Effector memory CD8-positive, alpha-beta T cell (primary cell): ENCODE data around the gene POMP.

ENCODE experiments used
- ATAC-seq: fragments of 150-1000 bp; cut with Tn5 transposase; replicated peaks from 2 replicates; pipeline ENCODE4 v1.10.0; 2021; ENCODE audit warnings: mild to moderate bottlenecking, moderate library complexity
- DNase-seq, 3 experiments: peaks; one replicate each; pipeline ENCODE4 v3.0.0; 2021
- H3K27ac Mint-ChIP-seq, 2 donors: one replicate each; pipeline ENCODE4 v1.8.0; 2022; ENCODE audit warnings: mild to moderate bottlenecking in 2 of 2, mixed read lengths in 2 of 2, moderate library complexity in 2 of 2
- H3K27me3 Mint-ChIP-seq, 2 donors: one replicate each; pipeline ENCODE4 v1.8.0; 2022; ENCODE audit warnings: mixed read lengths in 2 of 2
- H3K36me3 Mint-ChIP-seq: one replicate; pipeline ENCODE4 v1.8.0; 2022; ENCODE audit warnings: mild to moderate bottlenecking, moderate library complexity, mixed read lengths; ENCODE audit not compliant: insufficient read depth
- H3K4me1 Mint-ChIP-seq, 2 donors: one replicate each; pipeline ENCODE4 v1.8.0; 2022; ENCODE audit warnings: low read depth in 2 of 2, mixed read lengths in 2 of 2
- H3K4me3 Mint-ChIP-seq, 2 donors: one replicate each; pipeline ENCODE4 v1.8.0; 2022; ENCODE audit warnings: mild to moderate bottlenecking in 2 of 2, mixed read lengths in 2 of 2, moderate library complexity in 2 of 2
- H3K9me3 Mint-ChIP-seq, 2 donors: one replicate each; pipeline ENCODE4 v1.8.0; 2022; ENCODE audit warnings: mixed read lengths in 2 of 2

The POMP gene

DNA sequence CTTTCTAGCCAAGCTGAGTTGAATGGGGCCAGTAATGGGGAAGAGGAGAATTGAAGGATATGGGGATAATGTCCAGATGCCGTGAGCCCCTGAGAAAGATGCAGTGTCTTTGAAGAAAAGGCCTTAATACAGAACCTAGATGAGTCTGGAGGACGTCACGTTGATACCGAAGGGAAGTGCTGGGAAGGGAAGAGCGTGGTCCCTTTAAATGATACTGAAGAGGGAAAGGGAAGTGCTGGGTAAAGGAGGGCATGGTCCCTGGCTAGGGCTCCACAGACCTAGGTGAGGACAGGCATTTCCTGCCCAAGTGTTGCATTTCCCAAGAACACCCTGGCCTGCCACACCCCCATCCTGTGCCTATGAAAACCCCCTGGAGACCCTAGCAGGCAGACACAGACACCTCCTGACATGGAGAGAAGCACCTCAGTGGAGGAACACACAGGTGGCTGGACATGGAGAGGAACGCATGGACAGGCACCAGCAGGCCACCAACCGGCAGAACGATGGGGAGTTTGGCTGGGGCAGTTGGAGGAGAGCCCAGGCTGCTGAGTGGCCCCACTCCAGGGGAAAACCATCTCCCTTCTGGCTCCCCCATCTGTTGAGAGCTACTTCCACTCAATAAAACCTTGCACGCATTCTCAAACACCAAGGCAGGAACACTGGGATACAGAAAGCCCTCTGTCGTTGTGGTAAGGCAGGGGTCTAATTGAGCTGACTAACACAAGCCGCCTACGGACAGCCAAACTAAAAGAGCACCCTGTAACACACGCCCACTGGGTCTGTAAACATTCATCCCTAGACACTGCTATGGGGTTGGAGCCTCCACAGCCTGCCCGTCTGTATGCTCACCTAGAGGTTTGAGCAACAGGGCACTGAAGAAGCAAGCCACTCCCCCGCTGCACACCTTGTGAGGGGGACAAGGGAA is 34.9 kb upstream of the POMP start:
- peaks cover 0 to 11% of the 10 kb centered on the region in 2 donors for H3K27me3 Mint-ChIP-seq
- no peak overlapping the region for H3K4me3 Mint-ChIP-seq
- peak overlapping the region in 1 of 2 donors; percentile 11 for H3K27ac Mint-ChIP-seq
- H3K36me3 Mint-ChIP-seq, result no peaks in the 10 kb centered on the region
- H3K9me3 Mint-ChIP-seq, result no peaks in the 10 kb centered on the region
- no peak for ATAC-seq
- peaks cover 0 to 2% of the 10 kb centered on the region in 2 donors for H3K4me1 Mint-ChIP-seq
- DNase-seq, result no peak

DNA sequence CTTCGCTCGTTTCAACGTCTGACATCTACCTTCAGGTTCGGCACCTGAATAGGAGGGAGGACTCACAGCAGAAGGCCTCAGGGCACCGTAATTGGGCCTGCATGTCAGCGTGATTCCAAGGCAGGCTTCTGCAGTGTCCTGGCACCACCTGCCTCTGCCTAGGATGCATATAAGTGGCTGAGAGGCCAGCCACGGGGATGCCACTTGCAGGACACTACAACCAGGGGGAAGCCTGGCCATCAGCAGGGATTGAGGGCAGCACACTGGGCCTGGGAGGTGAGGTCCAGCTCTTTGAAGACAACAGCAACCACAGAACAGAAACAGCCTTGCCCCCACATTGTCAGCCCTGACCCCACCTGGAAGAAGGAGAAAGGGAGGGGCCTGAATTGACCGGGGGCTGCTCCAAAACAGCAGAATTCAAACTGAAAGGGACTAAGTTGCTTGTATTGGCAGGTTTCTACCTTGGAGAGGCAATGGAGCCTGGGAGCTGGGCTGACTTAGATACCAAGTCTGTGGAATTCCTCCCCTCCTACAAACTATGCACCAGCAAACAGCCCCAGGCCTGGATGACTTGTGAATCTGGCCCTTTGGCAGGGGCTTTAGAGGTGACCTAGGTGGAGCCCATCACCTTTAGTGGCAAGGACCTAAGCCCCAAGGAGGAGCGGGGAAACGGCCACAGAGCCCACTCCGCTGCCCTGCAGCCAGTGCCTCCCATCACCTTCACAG is 34.1 kb upstream of the POMP start:
- DNase-seq (no peak), ATAC-seq (no peak)
- H3K27ac Mint-ChIP-seq, result no peak overlapping the region
- no peak overlapping the region for H3K4me3 Mint-ChIP-seq
- peaks cover 0 to 2% of the 10 kb centered on the region in 2 donors for H3K4me1 Mint-ChIP-seq
- peaks cover 0 to 13% of the 10 kb centered on the region in 2 donors for H3K27me3 Mint-ChIP-seq
- H3K36me3 Mint-ChIP-seq, result no peaks in the 10 kb centered on the region
- H3K9me3 Mint-ChIP-seq, result no peaks in the 10 kb centered on the region

DNA sequence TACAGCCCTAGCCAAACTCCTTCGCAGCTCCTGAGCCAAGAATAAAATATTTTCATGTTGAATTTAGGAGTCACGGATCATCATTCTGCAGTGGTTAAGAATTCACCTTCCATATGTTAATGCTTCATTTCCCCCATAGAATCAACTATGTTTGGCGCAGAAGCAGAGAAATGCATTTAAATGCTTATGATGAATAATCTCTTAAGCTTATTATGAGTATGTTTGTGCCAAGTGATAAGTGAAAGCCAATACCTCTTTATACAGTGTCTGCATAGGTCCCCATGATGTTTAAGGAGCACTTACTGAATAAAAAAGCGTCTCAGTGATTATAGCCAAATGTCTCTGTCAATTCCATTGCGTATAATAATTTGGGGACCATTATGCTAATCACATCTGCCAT is 32.7 kb upstream of the POMP start:
- Mint-ChIP-seq H3K36me3 (no peaks in the 10 kb centered on the region), H3K27me3 (peaks cover 0 to 23% of the 10 kb centered on the region in 2 donors), H3K4me3 (no peak overlapping the region), H3K4me1 (peaks cover 0 to 2% of the 10 kb centered on the region in 2 donors), H3K27ac (no peak overlapping the region), H3K9me3 (no peaks in the 10 kb centered on the region)
- DNase-seq, result no peak
- no peak for ATAC-seq

DNA sequence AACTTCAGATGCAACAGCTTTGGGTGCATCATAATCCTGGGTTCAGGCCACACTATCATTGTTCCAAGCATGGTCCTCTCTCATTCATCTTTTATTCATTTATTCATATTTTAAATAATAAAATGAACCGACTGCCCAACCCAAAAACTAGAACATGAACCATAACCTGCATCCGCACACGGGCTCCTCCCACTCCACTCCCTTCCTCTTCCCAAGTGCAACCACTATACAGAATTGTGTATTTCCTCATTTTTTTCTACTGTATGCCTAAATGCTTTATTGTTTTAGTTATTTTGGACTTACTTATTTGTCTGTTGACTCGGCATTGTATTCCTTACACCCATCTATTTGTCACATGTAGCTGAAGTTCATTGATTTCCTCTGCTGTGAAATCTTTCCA is 30.7 kb upstream of the POMP start:
- H3K36me3 Mint-ChIP-seq, result no peaks in the 10 kb centered on the region
- ATAC-seq, result no peak
- H3K4me1 Mint-ChIP-seq, result no peaks in the 10 kb centered on the region
- H3K27ac Mint-ChIP-seq, result no peak overlapping the region
- no peak for DNase-seq
- H3K9me3 Mint-ChIP-seq, result no peaks in the 10 kb centered on the region
- no peak overlapping the region for H3K4me3 Mint-ChIP-seq
- H3K27me3 Mint-ChIP-seq, result peaks cover 7 to 31% of the 10 kb centered on the region in 2 donors

DNA sequence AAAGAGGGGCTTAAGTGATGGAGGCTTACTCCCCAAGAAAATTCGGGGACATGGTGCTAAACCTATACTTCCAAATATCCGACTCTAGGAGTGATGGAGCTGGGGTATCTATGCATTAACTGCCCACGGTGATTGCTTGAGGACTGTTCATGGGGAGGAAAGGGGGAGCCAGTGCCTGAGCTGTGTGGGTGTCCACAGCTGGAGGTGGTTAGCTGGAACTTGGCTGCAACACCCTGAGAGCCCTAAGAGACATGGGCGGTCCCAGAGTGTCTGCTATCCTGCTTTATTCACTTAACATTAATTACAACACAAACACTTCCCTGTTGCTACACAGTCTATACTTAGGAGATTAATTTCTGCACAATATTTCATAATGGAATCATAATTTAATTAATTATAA is 28.1 kb upstream of the POMP start:
- Mint-ChIP-seq H3K36me3 (no peaks in the 10 kb centered on the region), H3K9me3 (no peaks in the 10 kb centered on the region), H3K4me1 (no peaks in the 10 kb centered on the region), H3K4me3 (no peak overlapping the region), H3K27ac (no peak overlapping the region), H3K27me3 (peaks cover 13 to 39% of the 10 kb centered on the region in 2 donors)
- no peak for ATAC-seq
- no peak for DNase-seq

DNA sequence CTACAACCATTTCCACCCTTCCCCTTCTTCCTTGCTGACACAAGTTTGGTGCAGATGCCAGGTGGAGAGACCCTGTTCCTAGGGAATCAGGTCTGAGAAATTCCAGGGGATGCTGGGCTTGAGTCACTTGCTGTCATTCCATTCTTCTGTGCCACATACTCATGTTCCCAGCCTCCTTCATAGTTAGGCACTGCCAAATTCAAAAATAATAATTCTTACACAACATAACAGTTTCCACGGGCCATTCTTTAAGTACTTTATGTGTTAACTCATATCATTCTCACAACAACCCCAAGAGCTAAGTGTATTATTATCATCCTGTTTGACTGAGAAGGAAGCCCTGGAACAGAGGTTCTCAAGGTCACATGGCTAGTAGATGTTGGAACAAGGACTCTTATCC is 27.1 kb upstream of the POMP start:
- Mint-ChIP-seq H3K4me1 (peaks cover 3% of the 10 kb centered on the region in 2 donors), H3K4me3 (no peak overlapping the region)

DNA sequence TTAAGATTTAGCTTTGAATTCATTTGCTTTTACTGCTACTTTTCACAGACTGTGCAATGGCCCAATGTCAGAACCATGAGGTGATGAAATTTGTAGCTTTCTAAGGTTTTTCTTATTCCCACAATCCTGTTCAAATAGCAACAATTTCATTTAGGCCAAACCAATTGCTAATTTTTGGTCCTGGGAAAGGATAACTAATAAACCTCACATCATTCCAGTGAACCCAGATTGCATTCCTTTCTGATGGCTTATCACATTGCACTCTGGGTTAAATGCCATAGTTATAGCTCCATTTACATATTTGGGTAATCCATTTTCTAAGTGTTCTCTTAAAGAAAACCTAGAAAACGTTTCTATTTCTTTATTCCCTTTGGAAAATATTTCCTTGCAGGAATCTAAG is 22.9 kb upstream of the POMP start:
- Mint-ChIP-seq H3K27ac (no peak overlapping the region), H3K27me3 (peaks cover 40 to 51% of the 10 kb centered on the region in 2 donors), H3K4me1 (peaks cover 3 to 4% of the 10 kb centered on the region in 2 donors), H3K4me3 (no peak overlapping the region), H3K36me3 (no peaks in the 10 kb centered on the region), H3K9me3 (no peaks in the 10 kb centered on the region)
- ATAC-seq, result no peak
- DNase-seq, result no peak

More for the DNA sequence above, 27.1 kb upstream of the POMP start:
- Mint-ChIP-seq H3K9me3 (no peaks in the 10 kb centered on the region), H3K27me3 (peaks cover 17 to 44% of the 10 kb centered on the region in 2 donors), H3K27ac (no peak overlapping the region), H3K36me3 (no peaks in the 10 kb centered on the region)
- no peak for ATAC-seq
- DNase-seq, result no peak

DNA sequence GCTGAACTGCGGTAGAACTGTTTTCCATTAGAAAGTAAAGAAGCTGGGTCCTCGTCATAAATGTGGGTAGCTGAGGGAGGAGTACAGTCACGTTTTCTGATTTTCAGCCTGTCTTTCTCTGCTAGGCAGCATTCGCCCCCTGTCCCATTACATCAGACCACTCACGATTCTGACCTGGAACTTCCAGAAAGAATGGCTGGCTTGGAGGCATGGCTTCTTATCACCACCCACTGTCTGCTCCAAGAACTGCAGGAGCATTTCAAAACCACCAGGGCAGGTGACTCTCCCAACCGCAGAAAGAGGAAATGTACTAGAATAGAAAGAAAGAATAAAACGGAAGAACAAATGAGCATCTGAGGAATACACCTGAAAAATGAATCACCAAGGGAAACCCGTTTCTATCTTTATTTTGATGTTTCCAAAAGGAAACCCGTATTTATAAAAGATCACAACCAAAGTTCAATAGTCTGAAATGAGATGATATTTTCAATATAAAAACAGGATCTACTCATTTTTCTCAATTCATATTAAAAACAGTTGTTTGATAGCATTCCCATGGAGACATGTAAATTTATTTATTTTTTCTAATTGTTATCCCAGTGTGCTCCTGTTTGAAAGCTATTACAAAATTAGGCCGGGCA is 22.1 kb upstream of the POMP start:
- no peaks in the 10 kb centered on the region for H3K36me3 Mint-ChIP-seq
- H3K4me3 Mint-ChIP-seq, result no peak overlapping the region
- H3K9me3 Mint-ChIP-seq, result no peaks in the 10 kb centered on the region
- peaks cover 47 to 54% of the 10 kb centered on the region in 2 donors for H3K27me3 Mint-ChIP-seq
- no peak overlapping the region for H3K27ac Mint-ChIP-seq
- peaks cover 3 to 4% of the 10 kb centered on the region in 2 donors for H3K4me1 Mint-ChIP-seq
- ATAC-seq (peak; percentile 60), DNase-seq (peak; percentile 3 to 9 (median 8))

DNA sequence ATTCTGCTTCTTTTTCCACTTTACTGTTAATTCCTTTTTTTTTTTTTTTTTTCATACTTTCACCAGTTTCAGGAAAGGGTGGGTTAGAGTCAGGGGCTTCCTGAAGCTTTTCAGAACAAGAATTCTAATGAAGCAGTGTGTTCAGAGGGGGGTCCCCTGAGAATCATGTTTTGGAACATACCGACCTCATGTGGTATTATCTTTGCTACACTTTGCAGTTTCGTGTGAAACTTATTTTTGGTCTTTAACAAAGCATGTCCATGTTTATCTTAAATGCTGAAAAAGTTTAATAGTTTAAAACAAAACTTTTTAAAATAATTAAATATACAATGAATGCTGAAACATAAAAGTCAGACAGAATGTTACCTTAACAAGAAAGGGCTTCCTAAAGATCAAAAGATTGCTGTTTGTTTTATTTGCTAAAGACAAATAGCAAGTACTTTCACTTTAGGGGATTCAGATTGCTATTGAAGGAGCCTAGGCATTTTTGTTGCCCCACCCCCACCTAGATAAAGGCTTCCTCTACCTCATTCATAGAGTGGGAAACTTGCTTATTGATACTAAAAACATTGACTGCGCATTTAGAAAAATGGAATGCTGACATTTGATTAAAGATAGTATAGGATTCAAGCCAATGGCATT is 21.1 kb upstream of the POMP start:
- Mint-ChIP-seq H3K27ac (no peak overlapping the region), H3K4me1 (peaks cover 3 to 4% of the 10 kb centered on the region in 2 donors), H3K27me3 (peaks cover 44 to 51% of the 10 kb centered on the region in 2 donors), H3K9me3 (no peaks in the 10 kb centered on the region), H3K36me3 (no peaks in the 10 kb centered on the region), H3K4me3 (no peak overlapping the region)
- no peak for DNase-seq
- ATAC-seq, result no peak

DNA sequence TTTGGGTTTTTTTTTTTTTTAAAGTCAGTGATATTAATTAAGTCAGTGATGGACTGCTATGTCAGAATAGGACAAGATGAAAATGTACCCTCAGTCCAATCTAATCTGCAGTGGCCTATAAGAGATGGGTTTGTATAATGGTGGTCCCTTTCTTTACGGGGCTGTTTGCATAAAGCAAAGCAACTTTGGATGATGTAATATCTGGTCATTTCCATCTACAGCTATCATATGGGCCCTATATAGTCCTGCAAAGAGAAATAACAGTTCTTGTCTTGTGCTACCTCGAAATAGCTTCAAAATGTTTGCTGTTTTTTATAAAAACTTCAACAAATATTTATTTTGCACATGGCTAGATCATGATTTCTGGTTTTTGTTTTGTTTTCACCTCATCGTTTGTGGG is 20.2 kb upstream of the POMP start:
- Mint-ChIP-seq H3K27me3 (peaks cover 40 to 48% of the 10 kb centered on the region in 2 donors), H3K9me3 (no peaks in the 10 kb centered on the region), H3K4me3 (no peak overlapping the region), H3K27ac (no peak overlapping the region), H3K36me3 (no peaks in the 10 kb centered on the region), H3K4me1 (peaks cover 3 to 4% of the 10 kb centered on the region in 2 donors)
- ATAC-seq, result no peak
- DNase-seq, result no peak

DNA sequence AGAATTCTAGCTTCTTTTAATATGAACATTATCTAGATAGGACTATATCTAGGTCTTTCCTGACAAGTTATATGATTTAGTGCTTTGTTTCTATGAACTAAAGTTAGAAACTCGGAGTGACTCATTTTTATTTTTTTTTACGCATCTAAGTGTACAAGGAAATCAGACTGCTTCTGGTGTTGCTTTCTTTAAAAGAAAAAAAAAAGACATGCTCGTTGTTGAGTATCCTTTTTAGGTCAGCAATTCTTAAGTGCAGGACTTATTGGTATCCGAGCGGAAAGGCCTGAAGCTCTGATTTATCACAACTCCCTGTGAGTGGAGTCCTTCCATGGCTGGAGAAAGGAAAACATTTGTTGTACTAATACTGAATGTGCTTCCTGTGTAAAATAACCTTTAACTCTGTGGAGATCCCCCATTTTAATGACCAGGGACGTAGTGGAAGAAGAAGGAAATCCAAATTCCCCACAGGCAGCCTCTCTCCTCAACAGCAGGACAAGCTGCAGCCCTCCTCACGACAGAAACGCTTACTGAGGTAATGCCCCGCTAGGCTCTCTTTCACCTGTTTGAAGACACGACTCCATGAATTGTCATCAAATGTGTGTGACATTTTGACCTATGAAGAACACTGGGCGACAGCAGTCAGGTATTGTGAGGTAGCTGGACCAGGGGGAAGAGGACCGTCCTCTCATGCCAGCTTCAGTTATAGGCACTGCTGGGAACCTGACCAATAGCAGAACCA is 17.9 kb upstream of the POMP start:
- Mint-ChIP-seq H3K4me3 (no peak overlapping the region), H3K4me1 (peaks cover 3 to 4% of the 10 kb centered on the region in 2 donors), H3K9me3 (no peaks in the 10 kb centered on the region), H3K27ac (no peak overlapping the region), H3K36me3 (no peaks in the 10 kb centered on the region), H3K27me3 (peaks cover 34 to 40% of the 10 kb centered on the region in 2 donors)
- ATAC-seq (no peak), DNase-seq (no peak)

DNA sequence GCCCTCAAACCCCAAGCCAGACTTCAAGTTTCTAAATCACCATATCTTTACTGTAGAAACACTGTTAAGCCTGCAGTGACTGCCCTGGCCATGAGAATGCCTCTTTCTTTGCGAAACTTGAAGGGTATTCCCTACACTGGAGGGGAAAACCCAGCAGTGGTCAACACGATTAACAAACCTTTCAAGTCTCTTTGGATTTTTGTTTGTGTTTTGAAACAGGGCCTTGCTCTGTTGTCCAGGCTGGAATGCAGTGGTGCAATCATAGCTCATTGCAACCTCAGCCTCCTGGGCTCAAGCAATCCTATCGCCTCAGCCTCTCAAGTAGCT is 17.4 kb upstream of the POMP start:
- H3K36me3 Mint-ChIP-seq, result no peaks in the 10 kb centered on the region
- ATAC-seq (no peak), DNase-seq (no peak)
- peaks cover 33 to 37% of the 10 kb centered on the region in 2 donors for H3K27me3 Mint-ChIP-seq
- no peak overlapping the region for H3K4me3 Mint-ChIP-seq
- peaks cover 3 to 4% of the 10 kb centered on the region in 2 donors for H3K4me1 Mint-ChIP-seq
- no peaks in the 10 kb centered on the region for H3K9me3 Mint-ChIP-seq
- no peak overlapping the region for H3K27ac Mint-ChIP-seq

DNA sequence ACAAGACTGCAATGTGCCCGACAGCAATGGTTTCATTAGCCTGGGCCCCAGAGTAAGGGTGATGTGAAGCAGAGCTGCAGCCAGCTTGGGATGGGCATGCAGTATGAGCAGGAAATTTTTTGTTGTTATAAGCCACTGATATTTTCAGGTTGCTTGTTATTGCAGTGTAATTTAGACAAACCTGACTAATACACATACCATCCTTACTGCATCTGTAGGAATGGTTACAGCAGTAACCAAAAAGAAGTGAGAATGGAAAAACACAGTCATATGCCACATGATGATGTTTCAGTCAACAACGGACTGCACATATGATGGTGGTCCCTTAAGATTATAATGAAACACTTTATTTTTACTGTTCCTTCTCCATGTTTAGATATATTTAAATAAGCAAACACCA is 8.6 kb upstream of the POMP start:
- no peaks in the 10 kb centered on the region for H3K9me3 Mint-ChIP-seq
- H3K4me1 Mint-ChIP-seq, result peaks cover 0 to 4% of the 10 kb centered on the region in 2 donors
- no peak for ATAC-seq
- H3K27ac Mint-ChIP-seq, result no peak overlapping the region
- H3K27me3 Mint-ChIP-seq, result no peaks in the 10 kb centered on the region
- DNase-seq, result no peak
- H3K4me3 Mint-ChIP-seq, result no peak overlapping the region
- no peaks in the 10 kb centered on the region for H3K36me3 Mint-ChIP-seq
